Testis (tissue), 2 donors: ENCODE results near the gene THRB.

Experiments
- CTCF ChIP-seq, 3 experiments: fragments of 450-650 bp in 2 of 3; fragments of 200-600 bp in 1 of 3; sonication (generic) in 1 of 3; IDR thresholded peaks; one replicate each; pipeline ENCODE4 v1.5.1; 2016 to 2019; ENCODE audit warnings: antibody characterized with exemption in 3 of 3, mild to moderate bottlenecking in 2 of 3, moderate library complexity in 1 of 3
- POLR2A ChIP-seq: fragments of 450-650 bp; IDR thresholded peaks from one replicate; pipeline ENCODE4 v1.6.1; 2017; ENCODE audit warnings: antibody characterized with exemption, mild to moderate bottlenecking, moderate library complexity

GRCh38 chr3:24382647-24383046, 112.0 kb downstream of the THRB start:
- no peak for TF ChIP-seq CTCF (IDR thresholded peaks at IDR 0.05)
- no peak for TF ChIP-seq POLR2A
